GM21367 (cell line): ENCODE data around the gene TMEM190.
A peak's percentile ranks its signal among the peaks of the same experiment; 100 is the strongest.

Experiments used
- ATAC-seq: cut with Tn5 transposase; IDR thresholded peaks from one replicate; pipeline ENCODE4 v1.9.1; 2021; ENCODE audit not compliant: unreplicated experiment

TMEM190 gene

GRCh38 chr19:55369653-55370304 is 6.8 kb upstream of the TMEM190 start:
- ATAC-seq: no peak

GRCh38 chr19:55370305-55370988 is 6.2 kb upstream of the TMEM190 start, which contains the start of gene IL11:
Gene IL11 (minus strand): TSS chr19:55370463. CDS start chr19:55370310, 153 bp downstream.
- no peak for ATAC-seq

GRCh38 chr19:55372316-55373081 is 4.1 kb upstream of the TMEM190 start:
- no peak for ATAC-seq

- no peak for ATAC-seq
Measured at GRCh38 chr19:55373306-55373992, 3.2 kb upstream of the TMEM190 start.

- ATAC-seq: no peak
Measured at GRCh38 chr19:55373993-55374757, 2.5 kb upstream of the TMEM190 start.

- no peak for ATAC-seq
Measured at GRCh38 chr19:55377356-55378131, 918 bp downstream of the TMEM190 start.

GRCh38 chr19:55379174-55379573 is 2.5 kb downstream of the TMEM190 start:
- ATAC-seq: no peak

- no peak for ATAC-seq
Measured at GRCh38 chr19:55382013-55382412, 5.4 kb downstream of the TMEM190 start.

- no peak for ATAC-seq
Measured at GRCh38 chr19:55382522-55383054, 6.0 kb downstream of the TMEM190 start.

- no peak for ATAC-seq
Measured at GRCh38 chr19:55383279-55384130, 6.9 kb downstream of the TMEM190 start.

- no peak for ATAC-seq
Measured at GRCh38 chr19:55384131-55384919, 7.7 kb downstream of the TMEM190 start, which contains the start of gene TMEM238. Gene TMEM238 (minus strand): TSS chr19:55384292. CDS start chr19:55384259, 33 bp downstream.

- peak; percentile 37 for ATAC-seq
Measured at GRCh38 chr19:55384920-55385723, 8.5 kb downstream of the TMEM190 start.

GRCh38 chr19:55385724-55386492 is 9.3 kb downstream of the TMEM190 start, which contains the start of gene RPL28:
Gene RPL28 (plus strand): TSS chr19:55385932. CDS start chr19:55386358, 426 bp downstream.
- peak; percentile 45 for ATAC-seq

GRCh38 chr19:55386493-55386971 is 9.9 kb downstream of the TMEM190 start:
- no peak for ATAC-seq

- no peak for ATAC-seq
Measured at GRCh38 chr19:55387736-55388497, 11.3 kb downstream of the TMEM190 start.
